Coronary artery (tissue), 2 donors: ENCODE data around the gene MBOAT2.

Experiments used
- DNase-seq: peaks from one replicate; pipeline ENCODE4 v3.0.0-alpha.2; 2017; ENCODE audit warnings: low spot score
- H3K27ac ChIP-seq, 2 donors: fragments of 200-600 bp; sonication (generic); one replicate each; pipeline ENCODE4 v1.5.1; 2016 to 2019
- H3K4me3 ChIP-seq: fragments of 200-600 bp; sonication (generic); 2 replicates; pipeline ENCODE4 v1.5.1; 2016; ENCODE audit warnings: mild to moderate bottlenecking, moderate library complexity
- CTCF ChIP-seq: fragments of 200-600 bp; sonication (generic); IDR thresholded peaks from one replicate; pipeline ENCODE4 v1.5.1; 2019; ENCODE audit warnings: antibody characterized with exemption

Gene MBOAT2

GRCh38 chr2:9033385-9034168 is 30.1 kb upstream of the MBOAT2 start:
- Histone ChIP-seq H3K4me3 (no peak overlapping the region), H3K27ac (no peak overlapping the region)
- no peak for TF ChIP-seq CTCF
- no peak for DNase-seq

DNA sequence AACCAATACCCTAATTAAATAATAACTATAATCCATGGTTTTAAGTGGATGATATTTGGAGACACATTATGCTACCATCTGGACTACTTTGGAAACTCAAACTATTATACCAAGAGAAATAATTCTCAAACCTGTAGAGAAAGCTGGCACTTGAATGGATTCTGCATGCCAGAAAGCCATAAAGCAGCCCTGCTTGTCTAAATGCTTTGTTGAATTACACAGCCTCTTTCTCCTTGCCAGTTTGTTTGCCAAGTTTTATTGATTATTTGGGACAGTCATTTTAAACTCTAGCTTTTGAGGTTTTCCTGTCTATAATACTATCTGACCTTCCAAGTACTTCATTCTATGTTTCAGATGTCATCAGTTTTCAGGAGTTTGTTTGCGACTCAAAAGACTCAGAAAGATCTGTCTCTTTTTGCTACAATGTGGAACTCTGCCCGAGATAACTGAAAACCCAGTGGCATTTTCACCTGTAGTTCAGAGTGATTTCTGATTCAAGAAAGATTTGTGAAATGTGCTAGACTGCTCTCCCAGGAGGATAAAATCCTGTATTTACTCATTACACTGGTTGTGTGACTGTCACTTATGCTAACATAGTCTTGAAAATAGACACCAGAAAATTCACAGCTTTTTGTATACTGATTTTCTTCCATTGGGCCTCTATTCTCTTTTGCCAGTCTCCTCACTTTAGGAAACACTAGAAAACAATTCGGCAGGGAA is 29.2 kb upstream of the MBOAT2 start:
- TF ChIP-seq CTCF = no peak
- Histone ChIP-seq H3K4me3 (no peak overlapping the region), H3K27ac (no peak overlapping the region)
- no peak for DNase-seq

GRCh38 chr2:9032121-9032520 is 28.6 kb upstream of the MBOAT2 start:
- no peak for DNase-seq
- no peak overlapping the region for H3K4me3 ChIP-seq
- H3K27ac ChIP-seq = no peak overlapping the region
- no peak for TF ChIP-seq CTCF

GRCh38 chr2:9031246-9031645 is 27.8 kb upstream of the MBOAT2 start:
- no peak for DNase-seq
- no peak overlapping the region for H3K27ac ChIP-seq
- TF ChIP-seq CTCF = no peak
- H3K4me3 ChIP-seq = no peak overlapping the region

GRCh38 chr2:9030841-9031240 is 27.4 kb upstream of the MBOAT2 start:
- Histone ChIP-seq H3K27ac (no peak overlapping the region), H3K4me3 (no peak overlapping the region)
- no peak for DNase-seq
- TF ChIP-seq CTCF = no peak

DNA sequence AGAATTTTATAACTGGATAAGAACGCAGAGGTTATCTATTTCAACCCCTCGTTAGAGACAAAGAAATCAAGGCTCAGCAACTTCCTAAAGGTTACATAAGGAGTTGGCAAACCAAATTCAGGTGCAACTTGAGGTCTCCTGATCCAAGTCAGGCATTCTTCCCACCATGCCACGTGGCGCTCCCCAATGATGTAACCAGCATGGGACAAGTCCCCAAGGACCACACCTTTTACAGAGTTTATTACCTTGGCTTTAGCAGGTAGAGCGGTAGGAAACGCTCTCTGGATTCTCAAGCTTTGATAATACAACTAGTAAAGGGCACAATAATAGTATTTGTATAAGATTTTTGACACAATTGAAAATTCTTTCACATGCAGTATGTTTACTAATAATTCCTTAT is 26.7 kb upstream of the MBOAT2 start:
- Histone ChIP-seq H3K27ac (no peak overlapping the region), H3K4me3 (no peak overlapping the region)
- no peak for TF ChIP-seq CTCF
- no peak for DNase-seq

DNA sequence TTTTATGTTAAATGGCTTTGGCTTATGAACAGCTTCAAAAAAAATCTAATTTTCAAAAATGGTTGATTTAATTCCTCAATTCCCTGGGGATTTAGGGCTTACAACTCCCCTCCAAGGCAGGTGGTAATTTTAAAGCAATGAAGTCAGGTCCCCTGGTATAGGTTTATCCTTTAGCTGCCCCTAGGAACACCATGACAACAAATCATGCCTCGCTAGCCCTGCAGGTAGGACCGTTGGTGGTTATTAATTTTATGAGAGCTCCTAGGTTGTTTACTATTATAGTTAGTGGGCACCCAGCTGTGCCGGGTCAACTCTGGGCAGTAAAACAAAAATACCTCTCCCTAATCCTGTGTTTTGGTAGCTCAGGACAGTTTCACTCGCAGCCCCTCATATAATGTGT is 26.2 kb upstream of the MBOAT2 start:
- TF ChIP-seq CTCF = no peak
- Histone ChIP-seq H3K27ac (no peak overlapping the region), H3K4me3 (no peak overlapping the region)
- no peak for DNase-seq
